Measurements from ENCODE around the gene ZNF385B. TPM values are rescaled to one million over a fixed set of nuclear protein-coding genes. Genes with fewer than 3 reads are reported as not detected.

ZNF385B gene
- total and polyA plus RNA-seq, 11 donors = 0.07 to 12.2 (median 2.3) TPM

- ATAC-seq (no peak), DNase-seq (no peak)
- no peaks in the 10 kb centered on the region for H3K27me3 ChIP-seq
- H3K27ac ChIP-seq = no peak overlapping the region
- H3K4me1 ChIP-seq = no peaks in the 10 kb centered on the region
- TF ChIP-seq CTCF (IDR thresholded peaks at IDR 0.05) (no peak), POLR2A (IDR thresholded peaks at IDR 0.05) (no peak)
- intact Hi-C loops (cut with DNase I) = no loop called here
- H3K9me3 ChIP-seq = no peaks in the 10 kb centered on the region
- H3K4me3 ChIP-seq = no peak overlapping the region
- 73 to 80% (median 76%) methylated on average over 1 of the region's 1 CpG for WGBS, 4 donors
- H3K36me3 ChIP-seq = no peaks in the 10 kb centered on the region
Measured at GRCh38 chr2:179692610-179693009, 168.8 kb downstream of the ZNF385B start.

GRCh38 chr2:179692043-179692442 is 169.4 kb downstream of the ZNF385B start:
- Histone ChIP-seq H3K36me3 (no peaks in the 10 kb centered on the region), H3K27ac (no peak overlapping the region), H3K4me1 (no peaks in the 10 kb centered on the region), H3K27me3 (no peaks in the 10 kb centered on the region), H3K9me3 (no peaks in the 10 kb centered on the region), H3K4me3 (no peak overlapping the region)
- intact Hi-C loops (cut with DNase I) = no loop called here
- DNase-seq (no peak), ATAC-seq (no peak)
- 77 to 90% (median 79%) methylated on average over 1 of the region's 1 CpG for WGBS, 4 donors
- TF ChIP-seq CTCF (IDR thresholded peaks at IDR 0.05) = no peak

DNA sequence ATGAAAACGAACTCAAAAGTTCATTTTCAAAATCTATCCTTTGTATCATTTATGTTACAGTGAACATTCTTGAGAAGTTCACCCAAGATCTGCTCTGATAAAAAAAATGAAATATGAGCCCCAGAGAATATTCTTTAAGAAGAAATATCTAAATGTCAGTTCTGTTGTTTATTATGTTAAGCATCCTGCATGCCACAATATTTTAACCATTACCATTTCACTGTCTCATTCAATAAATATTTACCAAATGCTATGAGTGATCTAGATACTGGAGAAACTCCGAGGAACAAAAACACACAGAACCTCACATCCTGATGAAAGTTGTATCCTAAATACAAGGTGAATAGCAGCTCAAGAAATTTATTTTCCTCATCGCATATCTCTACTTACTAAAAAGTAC is 170.2 kb downstream of the ZNF385B start:
- H3K9me3 ChIP-seq = no peaks in the 10 kb centered on the region
- 74 to 84% (median 81%) methylated on average over 3 of the region's 3 CpGs for WGBS, 4 donors
- intact Hi-C loops (cut with DNase I) = no loop called here
- no peak overlapping the region for H3K4me3 ChIP-seq
- DNase-seq (no peak), ATAC-seq (no peak)
- H3K27ac ChIP-seq = no peak overlapping the region
- no peaks in the 10 kb centered on the region for H3K27me3 ChIP-seq
- H3K36me3 ChIP-seq = no peaks in the 10 kb centered on the region
- H3K4me1 ChIP-seq = no peaks in the 10 kb centered on the region
- no peak for TF ChIP-seq POLR2A (IDR thresholded peaks at IDR 0.05)
- no peak for TF ChIP-seq CTCF (IDR thresholded peaks at IDR 0.05)

DNA sequence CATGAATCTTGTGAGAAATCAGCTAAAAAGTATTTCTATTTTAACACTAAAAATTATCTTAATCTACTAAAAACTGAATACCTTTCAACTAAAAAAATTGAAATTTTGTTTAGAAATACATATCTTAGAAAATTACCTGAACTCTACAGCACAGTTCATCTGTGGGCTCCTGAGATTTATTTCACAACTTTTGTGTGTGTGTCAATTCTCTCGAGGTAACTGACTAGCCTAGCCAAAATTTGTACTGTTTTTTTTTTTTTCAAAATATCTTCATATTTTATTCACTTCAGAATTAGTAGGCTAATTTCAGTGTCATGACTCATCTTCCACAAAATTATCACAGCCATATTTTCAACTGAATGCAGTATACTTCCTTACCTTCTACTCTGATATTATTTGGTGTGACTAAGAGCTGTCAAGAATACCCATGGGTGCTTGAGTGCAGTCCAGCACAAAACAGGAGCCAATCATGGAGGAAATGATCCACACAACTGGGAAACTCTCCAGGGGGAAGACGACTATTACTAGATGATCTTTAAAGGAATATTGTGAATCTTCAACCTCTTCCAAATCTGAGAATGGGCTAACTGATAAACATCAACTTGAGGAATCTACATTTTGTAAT is 174.6 kb downstream of the ZNF385B start:
- Histone ChIP-seq H3K36me3 (no peaks in the 10 kb centered on the region), H3K4me3 (no peak overlapping the region), H3K9me3 (no peaks in the 10 kb centered on the region), H3K27me3 (no peaks in the 10 kb centered on the region), H3K27ac (no peak overlapping the region), H3K4me1 (no peaks in the 10 kb centered on the region)
- DNase-seq = no peak
- intact Hi-C loops (cut with DNase I) = no loop called here
- no peak for ATAC-seq
- TF ChIP-seq CTCF (IDR thresholded peaks at IDR 0.05) (no peak), POLR2A (IDR thresholded peaks at IDR 0.05) (no peak)
- 41 to 66% (median 47%) methylated on average over 2 of the region's 2 CpGs for WGBS, 4 donors

Measured in heart left ventricle (tissue), 16 donors.